Stimulated activated CD8-positive, alpha-beta memory T cell treated with anti-CD3 and anti-CD28 coated beads, Interleukin-4, amount 100 ng/mL, for 4 hours (primary cell): ENCODE measurements around the gene TET1.
"Not testable (repeated sequence)": the region's sequence is repeated elsewhere in the genome, so short reads cannot be mapped to it uniquely, and the experiment has no call there.

Experiments used
- DNase-seq, 2 donors: peaks; one replicate each; pipeline ENCODE4 v3.0.0-alpha.2; 2020; ENCODE audit warnings: low read depth in 2 of 2, low spot score in 1 of 2

Gene TET1

GRCh38 chr10:68562661-68563570 lies 2.8 kb downstream of the TET1 start:
- DNase-seq = no peak

- no peak for DNase-seq
These were observed 4.6 kb downstream of the TET1 start for GRCh38 chr10:68564712-68565111.

GRCh38 chr10:68565658-68566057 lies 5.5 kb downstream of the TET1 start:
- DNase-seq = no peak

- no peak for DNase-seq
These were observed 6.2 kb downstream of the TET1 start for GRCh38 chr10:68566351-68566750.

- no peak for DNase-seq
These were observed 6.8 kb downstream of the TET1 start for GRCh38 chr10:68566955-68567354.

- DNase-seq = no peak
These were observed 12.0 kb downstream of the TET1 start for GRCh38 chr10:68572151-68572550.

- no peak for DNase-seq
These were observed 13.9 kb downstream of the TET1 start for GRCh38 chr10:68574051-68574450.

GRCh38 chr10:68576118-68576517 lies 16.0 kb downstream of the TET1 start:
- DNase-seq = no peak

- no peak for DNase-seq
These were observed 18.8 kb downstream of the TET1 start for GRCh38 chr10:68578974-68579373.

- DNase-seq = not testable (repeated sequence)
These were observed 24.1 kb downstream of the TET1 start for GRCh38 chr10:68584187-68584586.

GRCh38 chr10:68586606-68587305 lies 26.6 kb downstream of the TET1 start:
- no peak for DNase-seq

GRCh38 chr10:68594405-68594804 lies 34.3 kb downstream of the TET1 start:
- DNase-seq = no peak

GRCh38 chr10:68595513-68595912 lies 35.4 kb downstream of the TET1 start:
- DNase-seq = no peak

GRCh38 chr10:68597407-68597806 lies 37.3 kb downstream of the TET1 start:
- DNase-seq = no peak

- no peak for DNase-seq
These were observed 39.0 kb downstream of the TET1 start for GRCh38 chr10:68598978-68599770.

GRCh38 chr10:68599771-68600040 lies 39.6 kb downstream of the TET1 start:
- no peak for DNase-seq

GRCh38 chr10:68600041-68600778 lies 40.1 kb downstream of the TET1 start:
- DNase-seq = peak; percentile 3 to 4

GRCh38 chr10:68601501-68602265 lies 41.5 kb downstream of the TET1 start:
- DNase-seq = no peak

- DNase-seq = no peak
These were observed 42.3 kb downstream of the TET1 start for GRCh38 chr10:68602434-68602833.

- DNase-seq = no peak
These were observed 43.6 kb downstream of the TET1 start for GRCh38 chr10:68603766-68604165.
